Activated effector memory CD4-positive, alpha-beta T cell treated with Interleukin-2 at 50 U/mL for 16 hours (primary cell): ENCODE data around the gene IAPP.
"Not testable (repeated sequence)": the region's sequence is repeated elsewhere in the genome, so short reads cannot be mapped to it uniquely, and the experiment has no call there.

ENCODE experiments used
- DNase-seq: peaks from one replicate; pipeline ENCODE4 v3.0.0-alpha.2; 2020

IAPP gene

DNA sequence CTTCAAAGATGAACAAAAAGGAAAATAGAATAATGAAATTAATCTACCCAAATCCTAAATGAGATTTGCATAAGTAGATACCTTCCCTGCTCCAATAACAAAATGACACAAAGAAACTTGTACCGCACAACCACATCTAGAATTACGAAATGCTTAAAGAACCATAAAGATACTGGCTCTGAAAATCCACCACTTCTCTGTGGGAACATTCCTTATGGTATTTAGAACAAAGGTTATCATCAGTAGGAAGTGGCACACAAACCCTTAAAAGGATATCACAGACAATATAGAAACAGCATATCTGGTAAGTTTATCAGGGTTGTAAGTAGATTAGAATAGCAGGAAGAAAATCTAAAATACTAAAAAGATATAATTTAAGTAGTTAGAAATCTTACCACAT lies 11.6 kb downstream of the IAPP start:
- DNase-seq: no peak

GRCh38 chr12:21387174-21387573 lies 14.5 kb downstream of the IAPP start:
- no peak for DNase-seq

DNA sequence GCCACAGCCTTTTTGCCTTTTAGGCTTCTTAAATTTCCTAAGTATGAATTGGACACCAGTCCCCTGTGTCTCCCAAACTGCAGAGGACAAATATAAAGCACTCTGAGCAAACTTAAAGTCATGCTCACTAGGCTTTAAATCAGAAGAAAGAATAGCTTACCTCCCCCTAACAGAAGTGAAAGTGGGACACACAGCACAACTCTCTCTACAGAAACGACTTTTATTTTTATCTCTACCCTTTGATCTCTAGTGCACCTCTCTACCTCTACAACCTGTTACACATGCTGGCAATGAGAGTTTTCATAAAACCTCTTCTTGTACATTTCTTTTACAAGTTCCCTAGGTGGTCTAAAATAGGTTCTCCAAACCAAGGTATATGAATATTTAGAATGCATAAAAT lies 19.7 kb downstream of the IAPP start:
- DNase-seq: no peak

DNA sequence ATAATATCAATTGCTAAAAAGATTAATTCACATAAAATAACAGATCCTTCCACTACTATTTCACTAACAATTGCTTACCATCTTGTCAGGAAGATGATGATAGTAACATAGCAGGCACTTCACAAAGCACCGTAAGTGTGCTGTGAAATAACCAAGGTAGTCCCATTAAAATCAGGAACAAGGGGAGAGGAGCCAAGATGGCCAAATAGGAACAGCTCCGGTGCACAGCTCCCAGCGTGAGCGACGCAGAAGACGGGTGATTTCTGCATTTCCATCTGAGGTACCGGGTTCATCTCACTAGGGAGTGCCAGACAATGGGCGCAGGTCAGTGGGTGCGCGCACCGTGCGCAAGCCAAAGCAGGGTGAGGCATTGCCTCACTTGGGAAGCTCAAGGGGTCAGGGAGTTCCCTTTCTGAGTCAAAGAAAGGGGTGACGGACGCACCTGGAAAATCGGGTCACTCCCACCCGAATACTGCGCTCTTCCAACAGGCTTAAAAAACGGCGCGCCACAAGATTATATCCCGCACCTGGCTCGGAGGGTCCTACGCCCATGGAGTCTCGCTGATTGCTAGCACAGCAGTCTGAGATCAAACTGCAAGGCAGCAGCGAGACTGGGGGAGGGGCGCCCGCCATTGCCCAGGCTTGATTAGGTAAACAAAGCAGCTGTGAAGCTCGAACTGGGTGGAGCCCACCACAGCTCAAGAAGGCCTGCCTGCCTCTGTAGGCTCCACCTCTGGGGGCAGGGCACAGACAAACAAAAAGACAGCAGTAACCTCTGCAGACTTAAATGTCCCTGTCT lies 22.3 kb downstream of the IAPP start:
- not testable (repeated sequence) for DNase-seq

- no peak for DNase-seq
Measured at GRCh38 chr12:21413369-21414277, 40.9 kb downstream of the IAPP start.

GRCh38 chr12:21416511-21417121 lies 43.9 kb downstream of the IAPP start:
- DNase-seq: no peak

DNA sequence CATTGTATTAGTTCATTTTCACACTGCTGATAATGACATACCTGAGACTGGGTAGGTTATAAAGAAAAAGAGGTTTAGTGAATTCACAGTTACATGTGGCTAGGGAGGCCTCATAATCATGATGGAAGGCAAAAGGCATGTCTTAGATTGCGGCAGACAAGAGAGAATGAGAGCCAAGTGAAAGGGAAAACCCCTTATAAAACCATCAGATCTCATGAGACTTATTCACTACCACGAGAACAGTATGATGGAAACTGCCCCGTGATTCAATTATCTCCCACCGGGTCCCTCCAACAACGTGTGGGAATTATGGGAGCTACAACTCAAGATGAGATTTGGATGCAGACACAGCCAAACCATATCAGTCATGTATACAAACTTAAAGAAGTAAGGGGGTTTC lies 45.7 kb downstream of the IAPP start:
- DNase-seq: not testable (repeated sequence)

- not testable (repeated sequence) for DNase-seq
Measured at GRCh38 chr12:21419009-21419699, 46.5 kb downstream of the IAPP start.

DNA sequence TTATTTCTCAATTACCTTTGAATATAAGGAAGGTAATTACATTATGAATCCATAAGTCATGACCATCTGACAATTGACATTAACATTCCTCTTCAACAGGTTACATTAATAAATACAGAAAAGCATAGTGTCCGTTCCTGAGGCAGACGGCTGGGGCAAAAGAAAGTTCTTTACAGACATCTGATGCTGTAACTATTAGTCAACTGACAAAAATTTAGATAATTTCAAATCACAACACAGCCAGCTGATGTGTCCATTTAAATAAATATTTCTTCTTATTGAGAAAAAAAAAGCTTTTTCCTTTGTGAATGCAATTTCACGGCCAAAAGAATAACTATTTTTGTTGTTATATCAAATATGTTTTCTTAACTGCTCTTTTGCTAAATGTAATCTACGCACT lies 55.5 kb downstream of the IAPP start:
- no peak for DNase-seq
